ENCODE results near the gene GRIK4.

GRIK4 gene

GRCh38 chr11:120660024-120660565 lies 148.5 kb downstream of the GRIK4 start:
- no peak overlapping the region for H3K4me3 ChIP-seq (ENCODE audit: low read depth, low read length)
- DNase-seq (ENCODE audit: low read depth), result peak; percentile 26
- TF ChIP-seq CTCF (conservative IDR thresholded peaks at IDR 0.05; ENCODE audit: low read depth, low read length), result peak; percentile 61

GRCh38 chr11:120662071-120662676 lies 150.6 kb downstream of the GRIK4 start:
- no peak for DNase-seq (ENCODE audit: low read depth)
- H3K4me3 ChIP-seq (ENCODE audit: low read depth, low read length), result no peak overlapping the region
- no peak for TF ChIP-seq CTCF (conservative IDR thresholded peaks at IDR 0.05; ENCODE audit: low read depth, low read length)

- DNase-seq (ENCODE audit: low read depth), result no peak
- no peak overlapping the region for H3K4me3 ChIP-seq (ENCODE audit: low read depth, low read length)
- no peak for TF ChIP-seq CTCF (conservative IDR thresholded peaks at IDR 0.05; ENCODE audit: low read depth, low read length)
Measured at GRCh38 chr11:120663142-120663541, 151.6 kb downstream of the GRIK4 start.

GRCh38 chr11:120666121-120666639 lies 154.6 kb downstream of the GRIK4 start:
- TF ChIP-seq CTCF (conservative IDR thresholded peaks at IDR 0.05; ENCODE audit: low read depth, low read length), result no peak
- H3K4me3 ChIP-seq (ENCODE audit: low read depth, low read length), result no peak overlapping the region
- no peak for DNase-seq (ENCODE audit: low read depth)

GRCh38 chr11:120667281-120667680 lies 155.7 kb downstream of the GRIK4 start:
- H3K4me3 ChIP-seq (ENCODE audit: low read depth, low read length), result no peak overlapping the region
- TF ChIP-seq CTCF (conservative IDR thresholded peaks at IDR 0.05; ENCODE audit: low read depth, low read length), result no peak
- no peak for DNase-seq (ENCODE audit: low read depth)

GRCh38 chr11:120667934-120668333 lies 156.4 kb downstream of the GRIK4 start:
- no peak for DNase-seq (ENCODE audit: low read depth)
- no peak overlapping the region for H3K4me3 ChIP-seq (ENCODE audit: low read depth, low read length)
- TF ChIP-seq CTCF (conservative IDR thresholded peaks at IDR 0.05; ENCODE audit: low read depth, low read length), result no peak

- no peak for DNase-seq (ENCODE audit: low read depth)
- no peak overlapping the region for H3K4me3 ChIP-seq (ENCODE audit: low read depth, low read length)
- no peak for TF ChIP-seq CTCF (conservative IDR thresholded peaks at IDR 0.05; ENCODE audit: low read depth, low read length)
Measured at GRCh38 chr11:120668537-120668936, 157.0 kb downstream of the GRIK4 start.

All from choroid plexus epithelial cell (primary cell).